ENCODE measurements around the gene FBXO46. TPM values are rescaled to one million over a fixed set of nuclear protein-coding genes. Genes with fewer than 3 reads are reported as not detected.

The FBXO46 gene
- polyA plus RNA-seq, 1 of the 3 experiments (the other 2 are of a cell fraction): 5.6 TPM

DNA sequence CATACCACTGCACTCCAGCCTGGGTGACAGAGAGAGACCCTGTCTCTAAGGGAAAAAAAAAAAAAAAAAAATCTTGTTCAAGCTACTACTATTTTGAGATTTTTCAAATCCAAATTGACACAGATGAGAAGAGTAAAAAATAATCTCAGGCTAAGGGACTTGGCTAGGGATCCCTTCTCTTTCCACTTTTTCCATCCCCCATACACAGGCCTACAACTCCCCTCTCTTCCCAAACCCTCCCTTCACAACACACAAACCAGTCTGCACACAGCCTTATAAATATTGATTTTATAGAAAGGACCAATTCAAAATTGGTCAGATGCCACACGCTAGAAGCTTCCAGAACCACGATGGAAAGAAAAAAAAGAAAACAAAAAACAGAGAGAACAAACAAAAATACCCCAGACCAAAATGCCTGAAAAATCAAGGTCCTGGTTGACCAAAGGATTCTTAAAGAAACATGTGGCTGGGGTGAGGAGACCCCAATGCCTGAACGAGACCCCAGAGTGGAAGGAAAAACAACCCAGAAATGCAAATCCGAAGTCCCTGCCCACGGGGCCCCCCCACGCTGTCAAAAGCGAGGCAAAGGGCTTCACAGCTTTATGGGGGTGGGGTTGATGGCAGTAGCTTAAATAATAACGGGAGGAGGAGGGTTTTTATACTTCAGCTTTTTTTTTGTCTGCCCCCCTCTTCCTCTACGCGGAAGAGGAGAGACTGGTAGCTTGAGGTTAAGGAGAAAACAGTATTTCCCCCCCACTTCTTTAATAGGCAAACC, 20.2 kb downstream of the FBXO46 start:
- no peak for TF ChIP-seq PBX3 (IDR thresholded peaks at IDR 0.05)
- no peak for TF ChIP-seq ELF1 (IDR thresholded peaks at IDR 0.05)
- TF ChIP-seq FOXJ3 (CRISPR knock-in tag; IDR thresholded peaks at IDR 0.05): no peak
- TF ChIP-seq MEF2A (IDR thresholded peaks at IDR 0.05; ENCODE audit: borderline replicate concordance, low read depth): no peak
- TF ChIP-seq NFIC (IDR thresholded peaks at IDR 0.05; ENCODE audit: borderline replicate concordance): no peak
- TF ChIP-seq, protein P1, sequence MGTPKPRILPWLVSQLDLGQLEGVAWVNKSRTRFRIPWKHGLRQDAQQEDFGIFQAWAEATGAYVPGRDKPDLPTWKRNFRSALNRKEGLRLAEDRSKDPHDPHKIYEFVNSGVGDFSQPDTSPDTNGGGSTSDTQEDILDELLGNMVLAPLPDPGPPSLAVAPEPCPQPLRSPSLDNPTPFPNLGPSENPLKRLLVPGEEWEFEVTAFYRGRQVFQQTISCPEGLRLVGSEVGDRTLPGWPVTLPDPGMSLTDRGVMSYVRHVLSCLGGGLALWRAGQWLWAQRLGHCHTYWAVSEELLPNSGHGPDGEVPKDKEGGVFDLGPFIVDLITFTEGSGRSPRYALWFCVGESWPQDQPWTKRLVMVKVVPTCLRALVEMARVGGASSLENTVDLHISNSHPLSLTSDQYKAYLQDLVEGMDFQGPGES (IDR thresholded peaks at IDR 0.05; ENCODE audit: low read depth, low read length): no peak
- no peak for TF ChIP-seq GATA2 (CRISPR knock-in tag; IDR thresholded peaks at IDR 0.05)
- TF ChIP-seq RXRA (IDR thresholded peaks at IDR 0.05; ENCODE audit: borderline replicate concordance, low read depth): no peak
- TF ChIP-seq TCF12 (IDR thresholded peaks at IDR 0.05): no peak
- TF ChIP-seq, protein P2, sequence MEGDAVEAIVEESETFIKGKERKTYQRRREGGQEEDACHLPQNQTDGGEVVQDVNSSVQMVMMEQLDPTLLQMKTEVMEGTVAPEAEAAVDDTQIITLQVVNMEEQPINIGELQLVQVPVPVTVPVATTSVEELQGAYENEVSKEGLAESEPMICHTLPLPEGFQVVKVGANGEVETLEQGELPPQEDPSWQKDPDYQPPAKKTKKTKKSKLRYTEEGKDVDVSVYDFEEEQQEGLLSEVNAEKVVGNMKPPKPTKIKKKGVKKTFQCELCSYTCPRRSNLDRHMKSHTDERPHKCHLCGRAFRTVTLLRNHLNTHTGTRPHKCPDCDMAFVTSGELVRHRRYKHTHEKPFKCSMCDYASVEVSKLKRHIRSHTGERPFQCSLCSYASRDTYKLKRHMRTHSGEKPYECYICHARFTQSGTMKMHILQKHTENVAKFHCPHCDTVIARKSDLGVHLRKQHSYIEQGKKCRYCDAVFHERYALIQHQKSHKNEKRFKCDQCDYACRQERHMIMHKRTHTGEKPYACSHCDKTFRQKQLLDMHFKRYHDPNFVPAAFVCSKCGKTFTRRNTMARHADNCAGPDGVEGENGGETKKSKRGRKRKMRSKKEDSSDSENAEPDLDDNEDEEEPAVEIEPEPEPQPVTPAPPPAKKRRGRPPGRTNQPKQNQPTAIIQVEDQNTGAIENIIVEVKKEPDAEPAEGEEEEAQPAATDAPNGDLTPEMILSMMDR (IDR thresholded peaks at IDR 0.05): no peak
- no peak for TF ChIP-seq JUND (IDR thresholded peaks at IDR 0.05)
- TF ChIP-seq EZH2phosphoT487 (IDR thresholded peaks at IDR 0.05; ENCODE audit: borderline replicate concordance, low read depth): no peak
- no peak for TF ChIP-seq MXI1 (IDR thresholded peaks at IDR 0.05; ENCODE audit: low read depth, low read length)
- TF ChIP-seq TEAD4 (IDR thresholded peaks at IDR 0.05; ENCODE audit: borderline replicate concordance, insufficient read depth): no peak
- no peak for TF ChIP-seq FOXM1 (IDR thresholded peaks at IDR 0.05; ENCODE audit: low read depth)
- no peak for TF ChIP-seq TAF1 (IDR thresholded peaks at IDR 0.05; ENCODE audit: borderline replicate concordance, low read depth, low read length)
- no peak overlapping the region for H3K27ac ChIP-seq (ENCODE audit: low read depth in 2 of 2, low read length in 1 of 2)
- ChIA-PET CTCF (interaction anchor here (8.0 kb wide), 1 partner anchor 17 kb away, joined by 70 read pairs; the partner anchor contains the start of genes QPCTL and SNRPD2), POLR2A (no interaction called here)
- H3K9me2 ChIP-seq: no peaks in the 10 kb centered on the region
- H3K4me3 ChIP-seq (ENCODE audit: low read depth in 2 of 2, low read length in 1 of 2): no peak overlapping the region
- no peaks in the 10 kb centered on the region for H3K4me1 ChIP-seq (ENCODE audit: control insufficient read depth in 1 of 2, insufficient read depth in 2 of 2, low read depth in 1 of 2, low read length in 1 of 2)
- no peaks in the 10 kb centered on the region for H3K27me3 ChIP-seq (ENCODE audit: insufficient read depth)
- DNase-seq: no peak
- H2AFZ ChIP-seq (ENCODE audit: low read depth): no peak overlapping the region
- peaks cover 28% of the 10 kb centered on the region for H3K79me2 ChIP-seq (ENCODE audit: insufficient read depth)
- no peaks in the 10 kb centered on the region for H4K20me1 ChIP-seq (ENCODE audit: insufficient read depth)
- no peaks in the 10 kb centered on the region for H3K9me3 ChIP-seq
- H3K4me2 ChIP-seq: no peak overlapping the region
- H3K36me3 ChIP-seq (replicated peaks in 1 of 2; ENCODE audit: control insufficient read depth in 1 of 2, insufficient read depth in 2 of 2, low read length in 1 of 2): peaks cover 3 to 15% of the 10 kb centered on the region in 2 experiments
- H3K9ac ChIP-seq: no peak overlapping the region
- WGBS (ENCODE audit: low lambda C conversion rate): 88% methylated on average over 10 of the region's 10 CpGs
- no peaks in the 10 kb centered on the region for H3F3A ChIP-seq (replicated peaks; ENCODE audit: insufficient read depth)
